Activated CD8-positive, alpha-beta memory T cell treated with anti-CD3 and anti-CD28 coated beads for 48 hours (primary cell): ENCODE results near the gene ITPRIPL2.

ENCODE experiments used
- DNase-seq, 3 experiments: peaks; one replicate each; pipeline ENCODE4 v3.0.0-alpha.2; 2020; ENCODE audit warnings: low read depth in 2 of 3, low spot score in 2 of 3

Gene ITPRIPL2

DNA sequence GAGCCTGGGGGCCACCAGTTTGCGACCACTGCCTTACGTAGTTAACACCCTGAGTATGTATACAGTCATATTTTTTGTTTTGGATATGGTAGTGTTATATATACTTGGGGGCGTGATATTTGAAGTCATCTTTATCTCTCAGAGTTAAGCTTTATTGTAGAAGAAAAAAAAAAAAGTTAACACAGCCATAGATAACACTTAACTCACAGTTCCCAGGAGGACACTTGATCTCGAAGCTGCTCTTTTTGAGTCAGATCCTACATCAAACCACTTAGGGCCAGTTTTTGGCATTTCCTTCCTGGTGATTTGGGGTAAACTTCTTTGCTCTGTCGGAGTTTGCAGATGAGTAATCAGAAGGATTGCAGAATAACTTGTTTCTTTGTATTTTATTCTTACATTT is 5.8 kb downstream of the ITPRIPL2 start:
- no peak for DNase-seq

DNA sequence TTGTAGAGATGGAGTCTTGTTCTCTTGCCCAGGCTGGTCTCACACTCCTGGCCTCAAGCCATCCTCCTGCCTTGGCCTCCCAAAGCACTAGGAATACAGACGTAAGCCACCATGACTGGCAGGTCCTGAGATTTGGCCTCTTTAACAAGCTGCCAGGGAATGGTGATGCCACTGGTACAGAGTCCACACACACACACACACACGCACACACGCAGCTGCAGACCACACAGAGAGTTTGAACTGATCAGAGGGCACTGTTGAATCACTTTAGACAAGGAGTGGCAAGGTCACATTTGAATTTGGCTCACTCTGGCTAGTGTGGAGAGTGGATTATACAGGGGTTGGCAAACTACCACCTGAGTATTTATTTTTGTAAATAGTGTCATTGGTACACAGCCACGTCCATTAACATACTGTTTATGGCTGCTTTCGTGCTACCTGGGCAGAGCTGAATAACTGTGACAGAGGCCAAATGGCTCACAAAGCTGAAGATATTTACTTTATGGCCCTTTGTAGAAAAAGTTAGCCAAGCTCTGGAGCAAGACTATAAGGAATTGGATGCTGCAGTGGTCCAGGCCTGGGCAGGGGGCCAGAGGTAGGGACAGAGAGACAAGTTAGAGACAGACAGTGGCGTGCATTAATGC is 9.9 kb downstream of the ITPRIPL2 start:
- DNase-seq = no peak

DNA sequence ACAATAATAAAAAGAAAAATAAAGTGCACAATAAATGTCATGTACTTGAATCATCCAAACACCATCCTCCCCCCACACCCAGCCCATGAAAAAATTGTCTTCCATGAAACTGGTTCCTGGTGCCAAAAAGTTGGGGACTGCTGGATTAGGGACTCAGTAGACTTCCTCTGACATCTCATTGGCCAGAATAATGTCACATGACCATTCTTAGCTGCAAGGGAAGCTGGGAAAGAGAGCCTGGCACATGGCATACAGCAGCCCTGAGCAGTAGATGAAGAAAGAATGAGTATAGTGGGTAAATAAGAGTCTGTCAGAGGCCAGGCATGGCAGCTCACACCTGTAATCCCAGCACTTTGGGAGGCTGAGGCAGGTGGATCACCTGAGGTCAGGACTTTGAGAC is 12.5 kb downstream of the ITPRIPL2 start:
- no peak for DNase-seq

DNA sequence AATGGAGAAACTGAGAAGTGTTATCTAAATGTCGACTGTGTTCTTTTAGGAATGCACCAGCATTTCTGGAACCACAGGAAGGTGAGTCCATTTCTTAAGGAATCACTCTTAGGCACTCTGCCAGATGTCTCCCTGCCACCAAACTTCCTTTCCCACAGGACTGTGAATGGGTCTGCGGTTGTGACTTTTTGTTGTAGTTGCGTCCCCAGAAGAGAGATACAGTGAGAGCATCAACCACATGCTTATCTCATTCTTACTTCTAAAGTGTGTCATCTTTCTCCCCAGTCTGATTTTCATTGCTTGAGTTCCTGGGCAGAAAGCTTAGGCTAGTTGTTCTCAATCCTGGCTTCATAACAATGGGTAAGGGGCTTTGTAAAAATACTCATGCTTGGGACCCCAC is 13.4 kb downstream of the ITPRIPL2 start:
- no peak for DNase-seq

DNA sequence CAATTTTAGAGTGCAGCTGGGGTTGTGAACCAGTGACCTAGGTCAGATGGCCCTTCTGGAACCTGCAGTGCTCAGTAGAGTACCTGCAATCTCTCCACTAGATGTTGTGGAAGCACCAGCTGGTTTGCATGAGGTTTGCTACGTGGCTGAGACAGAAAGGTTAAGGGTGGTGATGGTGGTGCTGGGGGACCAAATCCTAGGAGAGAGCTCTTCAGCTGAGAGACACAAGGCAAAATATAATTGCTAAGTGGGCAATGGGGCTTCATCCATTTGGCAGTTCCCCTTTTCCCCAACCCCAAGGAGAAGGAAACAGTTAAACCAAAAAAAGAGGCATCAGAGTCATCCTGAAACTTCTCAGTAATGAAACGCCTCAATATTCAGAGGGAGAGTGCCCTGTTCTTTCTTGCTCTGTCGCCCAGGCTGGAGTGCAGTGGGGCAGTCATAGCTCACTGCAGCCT is 13.9 kb downstream of the ITPRIPL2 start:
- DNase-seq = no peak

DNA sequence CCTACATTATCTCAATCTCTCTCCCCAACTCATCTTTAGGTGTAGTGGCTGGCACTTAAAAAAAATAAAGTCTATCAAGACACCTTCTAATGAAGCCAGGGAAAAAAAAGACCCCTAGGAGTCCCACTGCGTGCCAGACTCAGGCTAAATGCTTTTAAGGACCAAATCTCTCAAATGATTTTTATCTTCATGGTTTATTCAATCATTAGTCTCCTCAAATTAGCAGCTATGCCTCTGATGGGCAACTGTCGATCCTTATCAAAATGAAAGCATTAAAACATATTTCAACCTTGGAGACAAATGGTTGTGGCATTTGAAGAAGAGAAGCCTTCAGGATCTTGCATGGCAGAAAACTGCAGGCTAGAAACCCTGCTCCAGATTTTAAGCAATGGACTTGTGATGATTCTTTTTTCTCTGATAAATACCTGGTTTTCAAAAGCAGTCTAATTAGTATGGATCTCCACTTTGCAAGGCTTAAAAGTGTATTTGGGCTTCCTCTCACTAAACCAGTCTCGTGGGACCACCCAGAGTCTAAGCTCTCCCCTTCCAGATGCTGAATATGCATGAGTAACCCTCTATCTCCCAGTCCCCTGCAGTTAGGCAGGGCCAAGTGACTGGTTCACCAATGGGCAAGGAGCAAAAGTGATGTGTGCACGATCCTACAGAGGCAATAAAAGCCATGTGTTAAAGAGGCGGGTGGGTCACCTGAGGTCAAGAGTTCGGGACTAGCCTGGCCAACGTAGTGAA is 14.9 kb downstream of the ITPRIPL2 start:
- no peak for DNase-seq

DNA sequence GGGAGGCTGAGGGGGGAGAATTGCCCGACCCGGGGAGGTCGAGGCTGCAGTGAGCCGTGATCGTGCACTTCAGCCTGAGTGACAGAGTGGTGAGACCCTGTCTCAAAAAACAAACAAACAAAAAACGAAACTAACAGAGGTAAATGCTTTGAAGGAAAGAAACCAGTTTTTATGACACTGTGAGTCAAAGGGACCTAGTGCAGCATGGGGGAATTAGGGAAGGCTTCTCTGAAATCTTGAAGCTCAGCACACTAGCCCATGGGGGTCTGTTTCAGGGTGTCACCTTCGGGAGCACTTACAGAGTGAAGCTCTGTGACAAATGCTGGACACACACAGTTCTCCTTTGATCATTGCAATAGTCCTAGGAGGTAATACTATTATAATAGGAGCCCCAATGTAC is 16.6 kb downstream of the ITPRIPL2 start:
- no peak for DNase-seq

DNA sequence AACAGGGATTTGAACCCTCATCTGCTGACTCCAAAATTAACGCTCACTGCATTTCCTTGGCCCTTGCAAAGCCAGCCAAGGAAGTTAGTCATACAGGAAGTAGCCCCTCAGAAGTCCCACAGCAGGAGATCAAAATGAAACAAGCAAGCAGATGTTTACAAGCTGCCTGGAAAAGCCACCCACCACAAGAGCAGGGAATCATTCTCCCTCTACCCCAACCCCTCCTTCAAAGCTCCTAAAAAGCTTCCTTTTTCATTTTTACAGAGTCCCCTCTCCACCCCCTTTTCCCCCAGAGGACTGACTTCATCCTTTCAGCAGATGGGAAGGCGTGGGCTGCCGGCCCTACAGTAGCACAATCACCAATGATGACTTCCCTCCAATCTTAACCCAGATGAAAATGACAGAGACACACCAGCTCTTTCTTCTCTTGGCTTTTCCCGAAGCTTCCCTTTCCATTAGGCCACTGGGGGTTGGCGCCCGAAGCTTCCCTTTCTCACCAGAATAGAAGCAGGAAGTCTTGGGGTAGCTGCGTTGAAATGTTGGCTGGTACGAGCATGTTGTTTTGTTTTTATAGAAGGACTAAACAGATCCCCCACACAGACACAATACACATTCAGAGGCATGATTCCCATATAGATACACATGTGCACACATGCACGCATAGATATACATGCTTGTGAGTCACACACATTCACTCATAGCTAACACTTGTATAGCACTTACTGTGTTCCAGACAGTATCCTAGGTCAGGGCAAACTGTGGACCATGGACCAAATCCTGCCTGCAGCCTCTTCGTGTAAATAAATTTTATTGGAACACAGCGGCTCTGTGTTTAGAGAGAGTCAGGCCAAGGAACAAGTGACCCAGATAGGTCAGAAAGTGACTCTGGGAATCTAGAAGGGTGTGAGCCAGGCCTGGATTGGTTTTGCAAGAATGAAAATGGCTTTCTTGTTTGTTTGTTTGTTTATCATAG is 17.4 kb downstream of the ITPRIPL2 start:
- no peak for DNase-seq

DNA sequence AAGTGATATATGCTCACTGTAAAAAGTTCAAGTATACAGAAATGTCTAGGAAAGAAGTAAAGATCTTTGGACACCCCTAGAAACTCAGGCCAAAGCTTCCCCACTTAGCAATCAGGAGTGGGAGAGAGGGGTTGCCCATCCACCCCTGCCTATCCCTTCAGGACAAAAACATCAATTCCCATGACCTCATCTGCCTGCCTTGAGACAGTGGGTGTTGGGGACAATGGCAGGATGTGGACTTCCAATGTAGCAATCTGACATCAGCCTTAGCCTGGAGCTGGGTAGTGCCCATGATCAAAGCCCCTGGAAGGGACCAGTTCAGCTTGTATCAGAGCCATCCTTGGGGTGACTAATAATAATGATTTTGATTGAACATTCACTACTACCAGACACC is 18.1 kb downstream of the ITPRIPL2 start:
- DNase-seq = no peak

DNA sequence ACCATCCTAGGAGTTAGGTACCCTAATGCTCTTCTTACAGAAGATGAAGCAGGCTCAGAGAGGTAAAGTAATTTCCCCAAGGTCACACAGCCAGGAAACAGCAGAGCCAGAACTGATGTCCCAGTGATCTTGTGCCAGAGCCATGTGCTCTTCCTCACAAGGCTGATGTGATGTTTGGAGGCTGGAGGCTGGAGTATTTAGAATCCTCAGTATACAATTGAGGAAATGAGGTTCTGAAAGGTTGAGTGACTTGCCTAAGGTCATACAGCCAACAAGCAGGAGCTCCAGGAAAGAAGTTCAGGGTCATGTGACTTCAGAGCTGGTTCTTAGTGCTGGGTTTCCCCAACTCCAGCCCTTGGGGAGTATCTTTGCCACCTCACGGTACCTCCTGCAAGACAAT is 18.5 kb downstream of the ITPRIPL2 start:
- DNase-seq = no peak

DNA sequence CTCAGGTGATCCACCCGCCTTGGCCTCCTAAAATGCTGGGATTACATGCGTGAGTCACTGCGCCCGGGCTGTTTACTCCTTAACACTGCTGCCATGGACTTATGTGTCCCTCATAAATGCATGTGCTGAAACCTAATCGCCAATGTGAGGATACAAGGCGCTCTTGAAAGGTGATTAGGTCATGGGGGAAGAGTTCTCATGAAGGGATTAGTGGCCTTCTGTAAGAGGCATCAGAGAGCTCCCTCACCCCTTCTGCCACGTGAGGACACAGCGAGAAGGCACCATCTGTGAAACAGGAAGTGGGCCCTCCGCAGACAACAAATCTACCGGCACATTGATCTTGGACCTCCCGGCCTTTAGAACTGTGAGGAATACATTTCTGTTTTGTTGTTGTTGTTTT is 19.1 kb downstream of the ITPRIPL2 start:
- no peak for DNase-seq

DNA sequence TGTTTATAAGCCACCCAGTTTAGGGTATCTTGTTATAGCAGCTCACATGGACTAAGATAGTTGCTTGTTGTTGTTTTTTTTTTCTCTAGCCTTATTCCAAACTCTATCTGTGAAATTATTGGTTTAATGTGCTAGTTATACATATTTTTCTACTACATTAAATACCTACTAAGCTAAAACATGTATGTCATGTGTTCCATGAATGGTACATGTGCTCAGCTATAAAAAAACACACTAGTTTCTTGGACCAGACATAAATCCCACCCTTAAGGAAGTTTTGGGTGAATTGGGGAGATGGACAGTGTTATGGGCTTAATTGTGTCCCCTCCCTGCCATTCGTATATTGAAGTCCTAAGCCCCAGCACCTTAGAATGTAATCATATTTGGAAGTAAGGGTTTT is 19.8 kb downstream of the ITPRIPL2 start:
- no peak for DNase-seq

DNA sequence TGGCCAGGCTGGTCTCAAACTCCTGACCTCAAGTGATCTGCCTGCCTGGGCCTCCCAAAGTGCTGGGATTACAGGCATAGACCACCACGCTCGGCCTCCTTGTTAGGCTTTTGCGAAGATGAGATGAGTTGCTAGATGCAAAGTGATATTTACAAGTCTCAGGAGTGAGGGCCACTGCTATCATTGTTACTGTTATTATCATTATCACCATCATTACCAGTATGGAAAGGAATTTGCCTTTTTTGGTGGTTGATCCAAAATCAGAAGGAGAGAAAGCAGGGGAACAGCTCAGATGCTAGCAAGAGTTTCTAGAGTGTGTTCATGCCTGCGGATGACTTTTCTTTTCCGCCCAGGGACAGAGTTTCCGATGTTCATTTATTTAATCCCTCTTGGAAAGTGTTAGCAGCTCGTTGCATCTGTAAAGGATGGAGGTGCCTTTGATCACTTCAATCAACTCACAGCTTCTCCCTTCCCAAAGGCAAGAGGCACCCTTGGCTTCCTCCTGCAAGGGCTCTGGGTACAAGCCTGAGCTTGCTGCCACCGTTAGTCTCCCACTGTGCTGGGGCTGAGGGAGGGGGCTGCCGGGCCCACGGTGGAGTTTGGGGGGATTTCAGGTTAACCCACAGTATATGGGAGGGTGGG is 21.6 kb downstream of the ITPRIPL2 start:
- DNase-seq = no peak

DNA sequence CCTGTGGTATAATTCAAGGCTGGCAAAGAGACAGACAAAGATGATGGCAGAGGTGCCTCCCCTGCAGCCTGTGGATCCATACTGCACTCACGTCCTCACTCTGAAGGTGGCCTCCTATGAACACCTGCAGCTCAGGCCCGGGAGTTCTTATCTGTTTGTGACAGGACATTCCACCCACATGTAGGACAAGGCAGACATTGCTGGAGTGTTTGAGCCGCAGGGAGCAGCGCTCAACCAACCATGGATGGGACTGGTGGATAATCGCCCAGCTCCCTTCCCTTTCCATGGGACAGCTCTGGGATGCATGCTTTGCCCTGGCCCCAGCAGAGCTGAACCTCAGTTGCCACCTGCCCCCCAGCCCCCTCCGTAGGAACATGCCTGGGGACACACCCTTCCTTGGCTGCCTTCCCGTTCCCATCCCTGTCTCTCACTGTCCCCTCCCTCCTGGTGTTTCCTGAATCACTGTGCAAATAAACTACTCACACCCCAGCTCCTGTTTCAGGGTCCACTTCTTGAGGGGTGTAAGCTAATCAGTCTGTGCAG is 22.2 kb downstream of the ITPRIPL2 start:
- no peak for DNase-seq

DNA sequence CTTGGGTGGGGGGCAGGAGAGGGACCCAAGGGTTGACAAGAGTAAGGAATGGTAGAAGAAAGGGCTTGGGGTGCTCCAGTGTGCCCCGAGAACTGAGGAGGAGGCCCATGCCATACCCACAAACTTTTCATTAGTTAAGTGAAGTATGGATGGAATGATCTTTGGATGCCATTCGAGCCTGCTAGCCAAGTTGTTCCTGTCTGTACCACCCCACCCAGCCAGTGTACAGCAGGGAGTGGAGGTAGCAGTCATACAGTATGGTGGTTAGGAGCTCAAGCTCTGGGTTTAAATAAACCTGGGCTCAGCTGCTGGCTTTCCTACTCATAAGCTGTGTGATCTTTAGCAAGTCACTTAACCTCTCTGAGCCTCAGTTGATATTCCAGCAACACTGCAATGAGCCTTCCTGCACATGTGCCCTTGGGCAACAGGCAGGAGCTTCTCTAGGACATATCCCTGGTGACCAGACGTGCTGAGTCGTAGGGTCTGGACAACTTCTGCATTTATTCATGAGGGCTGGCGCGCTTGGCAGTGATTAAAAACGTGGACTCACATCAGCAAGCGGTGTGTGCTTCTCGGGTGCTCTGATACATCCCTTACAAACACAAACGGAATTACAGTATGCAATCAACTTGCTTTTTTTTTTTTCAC is 22.9 kb downstream of the ITPRIPL2 start:
- no peak for DNase-seq

DNA sequence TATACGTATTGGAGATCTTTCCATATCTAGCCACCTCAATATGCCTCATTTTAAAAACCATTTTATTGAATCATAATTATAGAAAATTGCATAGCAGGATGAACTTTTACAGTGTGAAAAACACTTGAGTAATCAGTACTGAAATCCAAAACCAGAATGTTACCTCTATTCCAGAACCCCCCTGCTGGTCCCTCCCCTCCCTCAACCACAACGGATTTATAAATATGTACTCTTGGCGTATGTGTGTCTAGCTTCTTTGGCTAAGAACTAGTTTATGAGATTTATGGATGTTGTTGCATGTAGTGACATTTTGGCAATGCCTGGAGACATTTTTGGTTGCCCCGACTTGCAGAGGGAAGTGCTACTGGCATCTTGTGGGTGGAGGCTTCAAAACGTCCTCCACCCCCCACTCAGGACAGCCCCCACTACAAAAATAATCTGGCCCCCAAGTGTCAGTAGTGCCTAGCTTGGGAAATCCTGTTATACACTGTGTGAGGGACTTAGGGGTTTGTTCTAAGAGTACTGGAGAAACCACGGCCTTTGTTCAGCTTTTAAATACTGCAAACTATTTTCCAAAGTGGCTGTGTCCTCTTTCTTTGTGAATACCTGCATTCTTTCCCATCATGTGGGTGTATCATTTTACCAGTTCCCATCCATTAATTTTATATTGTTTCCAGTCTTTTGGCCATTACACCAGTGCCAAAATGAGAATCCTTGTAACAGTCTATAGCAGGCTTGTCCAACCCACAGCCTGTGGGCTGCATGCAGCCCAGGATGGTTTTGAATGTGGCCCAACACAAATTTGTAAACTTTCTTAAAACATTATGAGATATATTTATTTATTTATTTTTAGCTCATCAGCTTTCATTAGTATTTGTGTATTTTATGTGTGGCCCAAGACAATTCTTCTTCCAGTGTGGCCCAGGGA is 23.7 kb downstream of the ITPRIPL2 start:
- no peak for DNase-seq

DNA sequence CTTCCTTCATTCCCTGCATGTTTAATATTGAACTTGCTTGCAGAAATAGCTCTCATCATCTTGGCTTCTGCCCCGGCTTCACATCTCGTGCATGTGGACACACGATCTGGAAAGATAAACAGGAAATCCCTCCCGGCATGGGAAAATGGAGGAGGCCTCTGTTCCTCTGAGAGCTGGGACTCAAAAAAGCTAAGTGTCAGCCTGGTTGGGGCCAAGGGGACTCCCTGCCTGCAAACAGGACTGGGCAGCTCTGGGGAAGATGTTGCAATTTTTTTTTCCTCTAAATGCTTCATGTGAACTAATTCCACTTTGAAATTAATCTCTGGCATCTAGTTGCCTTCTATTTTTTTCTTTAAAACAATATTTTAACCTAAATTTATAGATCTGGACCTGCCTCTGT is 24.8 kb downstream of the ITPRIPL2 start:
- no peak for DNase-seq

DNA sequence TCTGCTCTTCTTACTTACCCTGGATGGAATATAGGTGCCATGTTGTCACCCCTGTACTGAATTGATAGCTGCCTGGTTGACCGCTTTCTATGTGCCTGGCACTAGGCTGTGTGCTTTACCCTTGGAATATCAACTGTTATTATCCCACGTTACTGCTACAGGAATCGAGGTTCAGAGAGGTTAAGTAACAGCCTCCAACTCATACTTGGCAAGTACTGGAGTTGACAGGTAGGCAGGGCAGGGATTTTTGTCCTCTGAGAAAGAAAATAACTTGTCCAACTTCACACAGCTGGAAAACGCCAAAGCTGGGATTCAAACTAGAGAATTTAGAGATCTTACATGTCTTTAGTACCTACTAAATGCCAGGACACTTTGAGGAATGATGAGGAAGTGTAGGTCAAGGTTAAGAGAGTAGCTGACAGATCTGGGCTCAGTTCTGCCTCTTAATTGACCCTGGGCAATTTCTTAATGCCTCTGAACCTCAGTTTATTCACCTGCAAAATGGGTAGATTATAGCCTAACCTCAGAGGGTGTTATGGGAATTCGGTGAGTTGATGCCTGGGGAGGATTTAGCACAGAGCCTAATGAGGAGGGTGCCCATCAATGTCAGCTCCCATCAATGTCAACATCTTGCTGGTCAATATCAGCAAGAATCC is 25.8 kb downstream of the ITPRIPL2 start:
- no peak for DNase-seq

DNA sequence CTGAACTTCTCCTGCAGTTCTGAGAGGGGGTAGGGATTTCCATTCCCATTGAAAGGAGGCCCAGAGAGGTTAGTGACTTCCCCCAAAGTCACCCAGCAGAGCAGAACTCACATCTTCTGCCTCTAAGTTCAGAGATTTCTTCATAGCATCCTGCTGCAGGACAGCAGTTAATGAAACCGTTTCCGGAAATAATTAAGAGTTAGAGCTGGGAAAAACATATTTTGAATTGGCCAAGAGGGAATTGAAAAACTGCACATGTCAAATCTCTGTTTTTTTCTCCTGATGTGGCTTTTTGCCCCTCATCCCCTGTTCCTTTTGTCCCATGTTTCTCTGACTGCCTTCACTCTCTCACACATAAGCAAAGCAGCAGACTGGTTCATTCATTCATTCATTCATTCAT is 26.6 kb downstream of the ITPRIPL2 start:
- no peak for DNase-seq
